Activated gamma-delta T cell treated with anti-CD3 and anti-CD28 coated beads, Interleukin-2, amount 50 U/mL, for 16 hours (primary cell): ENCODE measurements around the gene ACTG1.

Experiments used
- DNase-seq: peaks from one replicate; pipeline ENCODE4 v3.0.0-alpha.2; 2020; ENCODE audit warnings: low read depth

The ACTG1 gene

GRCh38 chr17:81512562-81513371, at the start of gene ACTG1:
TSS of gene ACTG1 (minus strand) at chr17:81512799. CDS start at chr17:81512354, 445 bp downstream.
- peak; percentile 85 for DNase-seq

- no peak for DNase-seq
Observed at GRCh38 chr17:81561494-81561885, 48.9 kb upstream of the ACTG1 start.

GRCh38 chr17:81558941-81559806, 46.6 kb upstream of the ACTG1 start:
- DNase-seq, result no peak

- DNase-seq, result no peak
Observed at GRCh38 chr17:81558115-81558468, 45.5 kb upstream of the ACTG1 start.

- DNase-seq, result no peak
Observed at GRCh38 chr17:81557276-81558114, 44.9 kb upstream of the ACTG1 start.

GRCh38 chr17:81556863-81557262, 44.3 kb upstream of the ACTG1 start:
- DNase-seq, result no peak

- DNase-seq, result no peak
Observed at GRCh38 chr17:81556175-81556691, 43.6 kb upstream of the ACTG1 start.

- DNase-seq, result no peak
Observed at GRCh38 chr17:81553616-81554181, 41.1 kb upstream of the ACTG1 start.

- DNase-seq, result peak; percentile 70
Observed at GRCh38 chr17:81553018-81553615, 40.5 kb upstream of the ACTG1 start.

- DNase-seq, result peak; percentile 63
Observed at GRCh38 chr17:81552244-81553017, 39.8 kb upstream of the ACTG1 start, which contains the start of gene FAAP100. TSS of gene FAAP100 (minus strand) at chr17:81552353. CDS start at chr17:81552330, 23 bp downstream.

GRCh38 chr17:81551458-81552243, 39.1 kb upstream of the ACTG1 start:
- no peak for DNase-seq

GRCh38 chr17:81550830-81551457, 38.3 kb upstream of the ACTG1 start:
- DNase-seq, result no peak

- no peak for DNase-seq
Observed at GRCh38 chr17:81550285-81550684, 37.7 kb upstream of the ACTG1 start.

GRCh38 chr17:81549826-81550225, 37.2 kb upstream of the ACTG1 start:
- no peak for DNase-seq

- no peak for DNase-seq
Observed at GRCh38 chr17:81549031-81549557, 36.5 kb upstream of the ACTG1 start.

GRCh38 chr17:81547614-81547982, 35.0 kb upstream of the ACTG1 start:
- no peak for DNase-seq

GRCh38 chr17:81546906-81547613, 34.5 kb upstream of the ACTG1 start:
- DNase-seq, result no peak
